ENCODE data around the gene ERG28.
A peak's percentile ranks its signal among the peaks of the same experiment; 100 is the strongest.
"Not testable (repeated sequence)": the region's sequence is repeated elsewhere in the genome, so short reads cannot be mapped to it uniquely, and the experiment has no call there.

ERG28 gene, protein sequence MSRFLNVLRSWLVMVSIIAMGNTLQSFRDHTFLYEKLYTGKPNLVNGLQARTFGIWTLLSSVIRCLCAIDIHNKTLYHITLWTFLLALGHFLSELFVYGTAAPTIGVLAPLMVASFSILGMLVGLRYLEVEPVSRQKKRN

DNA sequence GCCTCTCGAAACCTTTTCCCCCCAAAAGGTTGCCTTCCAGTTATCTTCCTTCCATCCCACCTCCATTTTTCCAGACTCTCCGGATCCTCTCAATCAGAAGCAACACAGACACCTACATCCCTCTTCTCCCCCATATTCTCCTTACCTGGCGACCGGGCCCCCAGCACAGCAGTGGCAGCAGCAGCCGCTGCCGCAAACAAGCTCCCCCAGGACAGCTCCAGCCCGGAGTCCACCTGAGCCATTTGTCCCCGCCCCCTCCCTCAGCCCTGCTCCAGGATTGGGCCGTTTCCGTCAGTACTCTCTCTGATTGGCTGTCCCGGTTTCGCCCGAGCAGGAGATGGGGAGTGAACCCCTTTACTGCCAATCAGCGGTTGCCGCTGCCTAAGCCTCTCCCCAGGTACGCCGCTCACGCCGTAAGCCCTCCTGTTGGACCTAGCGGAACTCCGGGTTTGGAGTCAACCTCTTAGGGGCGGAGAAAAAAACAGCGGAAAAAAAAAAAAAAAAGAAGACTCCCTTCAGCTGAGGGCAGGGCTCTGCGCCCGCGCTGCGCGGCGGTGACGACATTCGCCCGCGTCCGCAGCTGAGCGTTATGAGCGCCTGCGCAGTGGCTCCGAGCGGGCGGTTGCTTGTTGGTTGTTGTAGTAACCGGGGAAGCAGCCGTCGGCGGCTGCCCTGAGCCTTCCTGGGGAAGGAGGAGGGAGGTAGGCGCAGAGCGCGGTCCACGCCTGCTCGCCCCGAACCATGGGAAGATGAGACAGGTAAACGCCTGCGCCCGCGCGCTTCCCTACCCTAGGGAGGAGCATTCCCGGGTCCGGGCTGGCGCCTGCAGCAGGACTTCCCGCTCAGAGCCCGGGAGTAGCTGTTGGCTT, at the start of gene ERG28, which contains the start of gene TTLL5:
ERG28 (minus strand) TSS at position 247 of the 869 bp plus-strand sequence. CDS start 3,374 bp downstream, outside the sequence.
TTLL5 (plus strand) TSS at position 617 of the 869 bp plus-strand sequence. CDS start 1,904 bp downstream, outside the sequence.
- peak; percentile 98 for DNase-seq

DNA sequence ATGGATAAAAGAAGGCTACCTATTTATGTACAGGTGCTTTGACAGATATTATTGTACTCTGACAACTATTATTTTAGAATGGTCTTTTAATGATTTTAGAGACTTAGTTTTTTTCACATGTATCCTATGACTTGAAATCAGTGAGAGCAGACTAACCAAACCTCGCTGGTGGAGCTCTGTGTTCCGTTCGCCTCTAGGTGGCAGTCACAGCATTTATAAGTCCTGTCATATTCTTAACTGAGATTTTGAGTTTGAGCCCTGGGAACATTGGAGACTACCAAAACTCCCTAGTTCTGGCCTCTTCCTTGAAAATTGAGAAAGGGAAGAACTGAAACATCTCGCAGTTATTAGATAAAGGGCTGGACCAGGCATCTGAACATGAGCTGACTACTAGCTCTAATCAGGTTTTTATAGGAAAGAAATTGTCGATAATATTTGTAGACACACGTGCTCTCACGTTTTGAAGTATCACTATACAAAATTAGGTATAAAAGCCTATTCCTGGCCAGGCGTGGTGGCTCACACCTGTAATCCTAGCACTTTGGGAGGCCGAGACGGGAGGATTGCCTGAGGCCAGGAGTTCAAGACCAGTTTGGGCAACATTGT, 48.6 kb upstream of the ERG28 start:
- DNase-seq = peak; percentile 53

DNA sequence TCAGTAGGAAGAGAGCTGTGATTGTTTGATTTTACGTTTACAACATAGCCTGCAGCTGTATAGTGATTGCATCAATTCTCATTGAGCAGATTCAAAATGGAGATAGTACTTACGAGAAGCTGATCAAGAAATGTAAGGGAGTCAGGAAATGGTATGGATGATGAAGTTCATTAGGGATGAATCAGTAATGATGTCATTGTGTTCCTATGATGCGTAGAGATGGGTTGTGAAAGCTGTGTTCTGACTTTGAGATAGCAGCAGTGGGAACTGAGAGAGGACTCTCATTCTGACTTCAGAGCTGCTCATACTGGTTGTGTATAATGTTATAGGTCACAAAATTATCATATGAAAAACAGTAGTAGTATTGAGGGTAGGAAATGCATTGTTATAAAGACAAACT, 44.3 kb upstream of the ERG28 start:
- no peak for DNase-seq

DNA sequence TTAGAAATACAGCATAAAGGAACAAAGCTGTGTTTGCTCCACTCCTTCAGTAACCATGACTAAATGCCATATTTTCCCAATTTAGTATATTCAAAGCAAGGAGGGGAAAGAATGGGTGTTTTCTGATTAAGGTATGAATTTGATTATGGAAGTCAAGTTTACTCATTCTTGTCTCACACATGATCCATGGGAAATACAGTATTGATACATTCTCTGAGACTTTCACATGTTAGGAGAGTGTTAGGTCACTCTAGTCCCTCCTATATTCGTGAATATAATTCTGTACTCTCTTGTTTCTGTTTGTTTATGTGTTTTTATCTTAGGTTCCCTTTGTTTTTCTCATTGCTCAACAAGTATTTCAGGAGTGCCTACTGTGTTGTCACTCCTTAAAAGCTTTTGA, 42.8 kb upstream of the ERG28 start:
- DNase-seq = no peak

DNA sequence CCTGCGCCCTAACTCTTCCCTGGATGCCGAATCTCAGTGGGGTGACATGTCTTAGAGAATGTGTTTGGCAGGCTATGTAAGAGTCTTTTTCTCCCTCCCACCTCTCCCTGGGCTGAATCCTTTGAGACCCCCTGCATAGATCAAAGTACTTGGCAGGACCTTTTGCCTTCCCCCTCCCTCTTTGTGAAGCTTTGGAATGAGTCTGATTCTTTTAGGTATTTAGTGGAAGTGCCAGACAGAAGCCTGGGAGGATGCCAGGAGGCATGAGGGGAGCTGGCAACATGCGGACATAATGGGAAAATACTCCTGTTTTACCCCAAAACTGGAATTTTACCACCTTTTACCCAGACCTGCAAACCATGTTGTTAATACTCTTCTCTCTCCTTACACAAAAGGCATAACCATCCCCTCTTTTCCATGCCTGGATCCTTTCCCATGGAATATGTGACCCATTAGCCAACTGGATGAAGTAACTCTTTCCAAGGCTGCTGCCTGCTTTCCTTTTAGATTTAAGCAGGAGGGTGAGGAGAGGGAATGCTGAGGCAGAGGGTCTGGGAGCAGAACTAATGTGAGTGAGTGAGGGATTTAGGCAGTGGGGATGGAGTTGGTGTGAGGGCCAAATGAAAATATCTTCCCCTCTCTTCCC, 42.1 kb upstream of the ERG28 start:
- no peak for DNase-seq

DNA sequence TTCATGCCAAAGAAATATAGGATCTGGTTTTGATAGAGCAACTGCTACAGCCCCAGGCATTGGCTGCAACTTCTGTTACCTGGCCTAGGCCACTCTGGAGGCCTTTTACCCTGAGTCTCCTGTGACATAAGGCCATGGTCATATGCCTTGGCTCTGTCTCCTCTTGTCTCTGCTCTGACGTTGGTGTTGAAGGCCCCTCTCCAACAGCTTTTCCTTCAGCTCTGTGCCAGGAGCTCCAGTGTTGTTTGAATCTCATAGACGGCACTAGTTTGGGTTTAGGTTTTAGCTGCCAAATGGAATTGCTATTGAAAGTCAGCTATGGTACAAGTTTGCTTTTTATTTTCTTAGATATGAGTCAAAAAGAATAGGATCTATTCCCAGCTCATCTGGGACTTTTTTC, 41.4 kb upstream of the ERG28 start:
- no peak for DNase-seq

DNA sequence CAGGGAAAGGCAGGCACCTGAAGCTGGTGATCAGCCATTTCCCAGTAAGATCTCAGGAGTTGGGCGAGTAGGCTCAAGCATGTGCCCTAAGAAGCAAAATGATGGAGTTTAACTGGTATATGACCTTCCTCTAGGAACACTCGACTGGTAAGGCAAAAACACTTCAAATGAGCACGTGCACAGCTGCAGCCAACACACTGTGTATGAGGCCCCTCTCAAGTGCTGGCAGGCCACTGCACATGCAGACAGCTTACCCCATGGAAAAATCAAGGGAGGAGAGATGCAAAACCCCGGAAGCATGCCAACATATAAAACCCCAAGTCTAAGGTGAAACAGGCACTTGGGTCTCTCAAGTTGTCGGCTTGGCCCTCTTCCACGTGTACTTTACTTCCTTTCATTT, 39.6 kb upstream of the ERG28 start:
- no peak for DNase-seq

DNA sequence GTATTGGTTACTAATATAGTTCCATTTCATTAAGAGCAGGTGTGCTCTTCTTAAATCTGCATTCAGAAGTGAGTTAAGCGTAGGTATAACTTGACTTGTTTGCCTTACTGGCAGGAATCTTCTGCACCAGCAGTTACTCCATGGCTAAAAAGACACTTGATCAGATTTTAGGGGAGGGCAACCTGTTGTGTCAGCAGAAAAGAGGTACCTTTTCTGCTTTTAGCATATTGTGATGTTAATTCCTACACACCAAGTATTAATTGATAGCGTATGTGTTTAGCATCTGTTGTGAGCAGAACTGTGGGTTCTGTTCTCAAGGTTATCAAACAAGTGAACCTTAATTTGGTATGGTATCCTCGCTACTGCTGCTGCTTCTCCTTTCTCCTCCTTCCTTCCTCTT, 38.7 kb upstream of the ERG28 start:
- DNase-seq = no peak

DNA sequence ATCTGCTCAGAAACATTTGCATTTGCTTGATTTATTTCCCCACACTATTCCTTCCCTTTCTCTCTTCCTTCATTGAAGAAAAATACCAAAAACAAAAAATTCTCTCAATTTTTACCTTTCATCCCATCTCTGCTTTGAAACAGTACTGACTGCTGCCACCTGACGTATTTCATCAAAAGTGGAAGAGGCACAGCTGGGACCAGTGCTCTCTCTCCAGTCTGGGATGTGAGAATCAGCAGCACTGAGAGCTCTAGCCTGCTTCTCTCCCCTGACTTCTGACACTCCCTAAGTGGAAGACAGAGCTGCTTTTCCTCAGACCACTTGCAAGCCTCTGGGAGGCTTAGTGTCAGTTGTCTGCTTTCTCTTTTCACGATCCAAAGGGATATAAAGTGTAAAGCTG, 37.2 kb upstream of the ERG28 start:
- no peak for DNase-seq

DNA sequence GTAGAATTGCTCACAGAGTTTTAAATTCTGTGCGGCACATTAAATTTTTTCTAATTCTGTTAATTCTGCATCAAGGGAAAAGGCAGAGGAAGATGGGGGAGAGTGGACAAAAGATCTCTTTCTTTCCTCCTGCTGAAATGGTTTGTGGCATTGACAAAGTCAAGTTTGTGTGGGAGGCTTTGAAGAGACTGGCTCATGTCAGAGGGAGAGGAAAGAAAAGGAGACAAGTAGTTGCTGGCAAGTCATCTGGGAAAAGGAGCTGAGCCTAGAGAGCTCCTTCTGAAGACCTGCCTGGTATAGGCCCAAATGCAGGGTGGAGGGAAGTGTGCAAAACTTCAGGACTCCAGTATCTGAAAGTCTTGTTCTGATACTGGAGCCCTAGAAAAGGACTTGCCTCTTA, 36.7 kb upstream of the ERG28 start:
- DNase-seq = no peak

DNA sequence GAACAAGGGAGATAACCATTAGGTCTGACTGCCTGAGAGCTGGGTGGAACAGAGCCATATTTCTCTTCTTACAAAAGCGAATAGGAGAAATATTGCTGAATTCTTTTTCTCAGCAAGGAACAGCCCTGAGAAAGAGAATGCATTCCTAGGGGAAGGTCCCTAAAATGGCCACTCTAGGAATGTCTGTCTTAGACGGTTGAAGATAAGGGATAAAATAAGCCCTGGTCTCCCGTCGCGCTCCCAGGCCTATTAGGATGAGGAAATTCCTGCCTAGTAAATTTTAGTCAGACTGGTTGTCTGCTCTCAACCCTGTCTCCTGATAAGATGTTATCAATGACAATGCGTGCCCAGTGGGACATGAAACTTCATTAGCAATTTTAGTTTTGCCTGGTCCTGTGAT, 34.3 kb upstream of the ERG28 start:
- DNase-seq = not testable (repeated sequence)

DNA sequence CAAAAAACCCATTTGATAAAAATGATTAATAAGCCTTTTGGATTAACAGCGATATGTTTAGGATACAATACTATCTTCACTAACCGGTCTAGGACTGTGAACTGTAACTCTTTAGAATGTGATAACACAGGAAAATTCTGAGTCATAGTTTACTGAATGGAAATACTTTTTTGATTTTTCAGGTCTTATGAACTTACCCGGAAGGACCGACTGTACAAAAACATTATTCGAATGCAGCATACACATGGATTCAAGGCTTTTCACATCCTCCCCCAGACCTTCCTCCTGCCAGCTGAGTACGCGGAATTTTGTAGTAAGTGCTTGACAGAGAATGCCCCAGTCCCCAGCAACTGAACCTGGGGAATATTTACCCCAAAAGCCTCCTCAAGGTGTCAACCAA, 29.3 kb upstream of the ERG28 start:
- no peak for DNase-seq

DNA sequence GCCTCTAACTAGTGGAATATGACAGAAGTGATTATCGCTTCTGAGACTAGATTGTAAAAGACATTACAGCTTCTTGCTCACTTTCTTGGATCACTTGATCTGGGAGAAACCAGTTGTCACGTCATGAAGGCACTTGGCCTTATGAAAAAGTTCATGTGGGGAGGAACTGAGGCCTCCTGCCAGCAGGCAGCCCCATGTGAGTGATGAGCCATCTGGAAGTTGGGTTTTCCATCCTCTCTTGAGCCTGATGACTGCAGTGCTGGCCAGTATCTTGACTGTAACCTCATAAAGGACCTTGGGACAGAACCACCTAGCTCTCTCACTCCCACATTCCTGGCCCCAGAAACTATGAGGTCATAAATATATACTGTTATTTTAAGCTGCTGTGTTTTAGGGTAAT, 28.3 kb upstream of the ERG28 start:
- DNase-seq = no peak

DNA sequence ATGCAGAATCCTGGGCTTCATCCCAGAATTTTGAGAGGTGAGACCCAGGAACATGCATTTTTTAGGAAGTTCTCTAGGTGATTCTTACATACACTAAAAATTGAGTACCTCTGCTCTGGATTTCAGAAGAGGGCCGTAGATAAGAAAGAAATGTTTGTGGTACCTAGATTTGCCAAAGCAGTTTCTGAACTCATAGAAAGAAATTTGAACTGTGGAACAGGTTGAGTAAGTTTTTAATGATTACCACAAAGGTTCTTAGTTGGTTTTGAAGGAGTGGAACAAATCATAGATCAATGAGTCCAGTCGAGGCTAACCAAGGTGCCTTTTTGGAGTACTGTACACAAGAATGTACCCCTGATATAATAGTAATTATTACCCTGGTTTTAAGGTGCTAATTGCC, 25.2 kb upstream of the ERG28 start:
- DNase-seq = no peak

DNA sequence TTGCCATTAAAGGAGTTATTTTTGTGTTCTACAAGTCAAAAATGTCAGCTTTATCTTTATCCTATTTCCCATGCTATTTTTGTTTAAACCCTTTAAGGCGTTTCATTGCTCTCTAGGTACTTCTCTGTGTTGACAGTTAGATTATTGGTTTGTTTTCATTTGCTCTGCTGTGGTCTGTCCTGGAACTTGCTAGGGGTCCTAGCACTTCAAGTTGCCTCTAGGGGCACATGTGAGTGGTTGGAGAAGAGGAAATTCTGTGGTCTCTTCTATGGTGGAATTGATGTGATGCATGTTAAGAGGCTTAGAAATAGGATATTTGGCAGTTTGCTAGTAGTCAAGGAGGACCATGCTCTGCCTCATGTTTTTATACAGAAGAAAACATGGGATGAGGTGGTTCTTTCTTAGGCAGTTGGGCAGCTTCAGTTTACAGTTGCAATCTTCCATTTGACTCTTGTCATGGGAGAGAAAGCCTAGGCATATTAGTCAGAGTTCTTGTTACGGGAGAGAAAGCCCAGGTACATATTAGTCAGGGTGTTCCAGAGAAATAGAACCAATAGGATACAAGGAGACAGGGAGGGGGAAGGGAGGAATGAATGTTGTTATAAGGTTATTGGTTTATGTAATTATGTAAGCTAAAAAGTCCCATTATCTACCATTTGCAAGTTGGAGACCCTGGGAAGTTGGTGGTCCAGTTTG, 14.7 kb upstream of the ERG28 start:
- DNase-seq = no peak

DNA sequence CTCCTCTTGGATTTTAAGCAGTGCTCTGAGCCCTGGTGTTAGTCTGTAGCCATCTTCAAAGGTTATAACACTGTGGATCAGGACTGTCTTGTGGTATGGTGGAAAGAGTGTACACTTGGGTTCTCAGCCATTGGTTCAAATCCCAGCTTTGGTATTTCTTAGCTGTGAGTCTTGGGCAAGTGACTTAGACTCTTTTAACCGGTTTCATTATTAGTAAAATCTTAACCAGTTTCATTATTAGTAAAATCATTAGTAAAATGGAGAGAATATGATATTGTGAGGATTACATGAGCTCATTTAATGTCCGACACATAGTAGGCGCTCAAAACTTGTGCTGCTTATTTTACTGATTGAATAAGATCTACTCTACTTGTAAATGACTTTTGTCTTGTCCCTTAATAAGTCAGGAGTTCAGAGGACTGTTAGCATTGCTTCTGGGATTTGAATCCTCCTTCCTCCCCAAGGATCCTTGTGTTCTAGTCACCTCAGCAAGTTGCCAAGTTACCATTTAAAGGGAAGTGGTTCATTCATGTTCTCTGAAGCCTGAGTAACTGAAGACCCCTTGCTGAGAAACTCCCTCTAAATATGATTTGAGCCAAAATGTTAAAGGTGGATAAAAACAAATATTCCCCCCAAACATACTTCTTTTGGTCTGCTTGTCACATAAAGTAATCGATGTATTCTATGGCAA, 12.8 kb upstream of the ERG28 start:
- DNase-seq = no peak

DNA sequence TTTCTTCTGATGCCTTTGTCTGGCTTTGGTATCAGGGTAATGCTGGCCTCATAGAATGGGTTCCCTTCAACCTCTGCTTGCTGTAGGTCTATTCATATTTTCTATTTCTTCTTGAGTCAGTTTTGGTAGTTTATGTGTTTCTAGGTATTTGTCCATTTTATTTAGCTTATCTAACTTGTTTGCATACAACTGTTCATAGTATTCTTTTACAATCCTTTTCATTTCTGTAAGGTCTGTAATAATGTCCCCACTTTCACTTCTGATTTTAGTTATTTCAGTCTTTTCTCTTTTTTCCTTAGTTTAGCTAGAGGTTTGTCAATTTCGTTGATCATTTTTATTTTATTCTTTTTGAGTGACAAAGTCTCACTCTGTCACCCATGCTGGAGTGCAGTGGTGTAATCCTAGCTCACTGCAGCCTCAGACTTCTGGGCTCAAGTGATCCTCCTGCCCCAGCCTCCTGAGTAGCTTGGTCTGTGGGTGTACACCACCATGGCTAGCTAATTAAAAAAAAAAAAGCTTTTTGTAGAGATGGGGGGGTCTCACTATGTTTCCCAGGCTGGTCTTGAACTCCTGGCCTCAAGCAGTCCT, 12.0 kb upstream of the ERG28 start:
- DNase-seq = no peak

DNA sequence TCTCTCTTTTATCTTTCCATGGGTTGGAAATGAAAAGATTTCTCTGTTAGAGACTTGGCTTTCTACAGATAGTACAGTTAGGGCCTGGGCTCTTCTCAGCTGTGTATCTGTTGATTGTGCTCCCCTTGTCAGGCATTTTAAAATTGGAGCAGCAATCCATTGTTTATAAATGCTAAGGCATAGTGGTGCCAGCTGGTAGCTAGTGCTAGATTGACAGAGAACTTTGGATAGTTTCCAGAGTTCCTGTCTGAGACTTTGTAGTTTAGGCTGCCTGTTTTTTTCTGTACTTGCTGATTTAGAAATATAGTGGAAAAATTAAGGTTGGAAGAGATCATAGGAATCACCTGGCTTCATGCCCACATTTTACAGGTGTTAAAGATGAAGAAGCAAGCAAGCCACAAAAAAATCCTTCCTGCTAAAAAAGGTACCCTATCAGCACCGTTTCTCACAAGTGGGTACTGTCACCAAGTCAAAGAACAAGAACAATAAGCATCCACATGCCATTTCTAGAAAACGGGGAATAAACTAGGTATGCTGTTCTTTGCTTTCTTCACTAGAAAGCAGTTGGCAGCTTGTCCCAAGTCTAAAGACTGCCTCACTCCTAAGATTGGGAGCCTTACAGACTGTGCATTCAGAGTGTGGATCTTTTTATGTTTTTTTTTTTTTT, 6.6 kb upstream of the ERG28 start:
- DNase-seq = no peak

DNA sequence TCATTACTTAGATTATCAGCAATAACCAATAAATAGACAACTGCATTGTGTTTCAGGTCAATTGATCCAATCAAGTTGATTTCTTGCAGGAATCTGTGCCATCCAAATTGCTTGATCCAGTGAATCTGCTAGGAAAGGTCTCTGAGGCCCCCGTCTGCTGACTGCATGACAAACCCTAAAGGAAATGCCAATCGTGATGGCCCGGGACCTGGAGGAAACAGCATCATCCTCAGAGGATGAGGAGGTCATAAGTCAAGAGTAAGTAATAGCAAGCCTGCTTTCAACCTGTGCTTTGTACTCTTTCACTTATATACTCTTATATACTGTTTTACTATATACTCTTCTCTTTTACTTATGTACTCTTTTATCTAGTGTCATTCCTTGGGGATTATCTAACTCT, 2.3 kb upstream of the ERG28 start:
- DNase-seq = no peak

DNA sequence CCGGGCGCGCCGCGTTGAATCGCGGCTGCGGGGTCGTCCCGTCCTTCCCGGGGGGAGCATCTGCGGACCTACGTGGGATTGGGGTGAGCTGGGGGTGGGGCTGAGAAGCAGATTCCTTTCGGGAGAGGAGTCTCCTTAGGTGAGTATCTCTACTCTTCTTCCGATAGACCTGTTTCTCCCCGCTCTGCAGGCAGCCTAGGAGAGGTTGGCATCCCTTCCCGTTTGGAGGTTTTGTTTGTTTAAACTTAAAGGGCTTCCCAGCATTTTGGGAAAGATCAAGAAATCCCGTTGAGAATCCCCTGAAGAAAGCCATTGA, 781 bp upstream of the ERG28 start:
- no peak for DNase-seq

DNA sequence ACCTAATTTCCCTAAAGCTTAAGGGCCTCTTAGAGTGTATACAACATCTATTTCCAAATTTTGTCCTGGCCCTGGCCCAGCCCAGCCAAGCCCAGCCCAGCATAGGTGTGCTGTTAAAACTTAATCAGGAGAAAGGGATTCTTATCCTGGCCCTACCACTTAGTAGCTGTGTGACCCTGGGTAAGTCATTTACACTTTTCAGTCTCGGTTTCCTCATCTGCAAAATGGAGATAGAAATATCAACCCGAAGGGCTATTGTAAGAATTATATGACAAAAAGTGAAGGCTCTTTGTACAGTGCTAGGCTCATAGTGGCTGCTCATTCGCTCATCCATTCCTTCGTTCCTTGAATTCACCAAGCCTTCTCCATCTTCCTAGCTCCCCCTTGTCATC, 442 bp downstream of the ERG28 start:
- DNase-seq = no peak

DNA sequence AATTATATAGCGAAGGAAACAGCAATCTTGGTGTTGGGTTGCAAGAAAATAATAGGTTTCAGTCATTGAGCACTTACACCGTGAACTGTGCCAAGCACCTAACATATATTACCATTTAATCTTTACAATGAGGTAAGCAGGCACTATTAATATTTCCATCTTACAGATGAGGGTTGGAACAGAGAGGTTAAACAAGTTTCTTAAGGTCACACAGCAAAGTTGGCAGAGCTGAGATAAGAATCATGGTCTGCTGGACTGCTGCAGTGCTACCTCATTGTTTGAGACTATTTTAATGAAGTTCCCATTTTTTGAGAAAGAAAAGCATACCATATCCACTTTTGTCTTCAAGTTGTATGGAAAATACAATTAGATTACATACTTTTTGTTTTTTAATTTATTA, 1.7 kb downstream of the ERG28 start:
- no peak for DNase-seq
